HG02623 (cell line): Measurements from ENCODE around the gene CLRN3.

Experiments used
- ATAC-seq: cut with Tn5 transposase; IDR thresholded peaks from one replicate; pipeline ENCODE4 v1.9.1; 2021; ENCODE audit warnings: moderate library complexity; ENCODE audit not compliant: unreplicated experiment

The CLRN3 gene

GRCh38 chr10:127919418-127920271 lies 26.9 kb upstream of the CLRN3 start:
- ATAC-seq: no peak

- ATAC-seq: no peak
Measured at GRCh38 chr10:127918572-127918971, 25.8 kb upstream of the CLRN3 start.

- no peak for ATAC-seq
Measured at GRCh38 chr10:127916826-127917225, 24.1 kb upstream of the CLRN3 start.

GRCh38 chr10:127915324-127915723 lies 22.6 kb upstream of the CLRN3 start:
- ATAC-seq: no peak

GRCh38 chr10:127913368-127913759 lies 20.6 kb upstream of the CLRN3 start:
- no peak for ATAC-seq

GRCh38 chr10:127912607-127913367 lies 20.0 kb upstream of the CLRN3 start:
- no peak for ATAC-seq

- no peak for ATAC-seq
Measured at GRCh38 chr10:127911867-127912257, 19.1 kb upstream of the CLRN3 start.

GRCh38 chr10:127911218-127911866 lies 18.6 kb upstream of the CLRN3 start:
- ATAC-seq: no peak

- no peak for ATAC-seq
Measured at GRCh38 chr10:127910464-127910770, 17.7 kb upstream of the CLRN3 start.

GRCh38 chr10:127909716-127910463 lies 17.1 kb upstream of the CLRN3 start:
- no peak for ATAC-seq

GRCh38 chr10:127908959-127909267 lies 16.2 kb upstream of the CLRN3 start:
- ATAC-seq: no peak

- ATAC-seq: no peak
Measured at GRCh38 chr10:127908106-127908958, 15.6 kb upstream of the CLRN3 start.

- ATAC-seq: no peak
Measured at GRCh38 chr10:127907411-127908105, 14.8 kb upstream of the CLRN3 start.

GRCh38 chr10:127906548-127907377 lies 14.0 kb upstream of the CLRN3 start, which contains the start of gene PTPRE:
Gene PTPRE (plus strand): TSS chr10:127907103. CDS start chr10:128040882, 133,779 bp downstream.
- peak; percentile 85 for ATAC-seq

- ATAC-seq: no peak
Measured at GRCh38 chr10:127905848-127906261, 13.1 kb upstream of the CLRN3 start.

GRCh38 chr10:127905001-127905847 lies 12.5 kb upstream of the CLRN3 start:
- no peak for ATAC-seq

- no peak for ATAC-seq
Measured at GRCh38 chr10:127904311-127905000, 11.7 kb upstream of the CLRN3 start.
